HEK293 (cell line): Measurements from ENCODE around the gene MYO18B.

ENCODE experiments used
- ATF2 ChIP-seq: fragments of 450-650 bp; formaldehyde crosslinking; IDR thresholded peaks from 2 replicates; pipeline ENCODE4 v1.5.1; 2016; ENCODE audit warnings: missing biosample characterization, missing genetic modification characterization, low read depth
- GLI4 ChIP-seq: fragments of 450-650 bp; formaldehyde crosslinking; IDR thresholded peaks from 2 replicates; pipeline ENCODE4 v1.5.1; 2016; ENCODE audit warnings: missing biosample characterization, missing genetic modification characterization
- KLF1 ChIP-seq: fragments of 450-650 bp; formaldehyde crosslinking; IDR thresholded peaks from 2 replicates; pipeline ENCODE4 v1.5.1; 2016; ENCODE audit warnings: missing biosample characterization, missing genetic modification characterization
- PRDM1 ChIP-seq: fragments of 450-650 bp; formaldehyde crosslinking; IDR thresholded peaks from 2 replicates; pipeline ENCODE4; 2016; ENCODE audit warnings: missing biosample characterization, missing genetic modification characterization
- ZBTB8A ChIP-seq: fragments of 450-650 bp; formaldehyde crosslinking; IDR thresholded peaks from 2 replicates; pipeline ENCODE4 v1.5.1; 2016; ENCODE audit warnings: missing biosample characterization, missing genetic modification characterization
- ZNF580 ChIP-seq: fragments of 450-650 bp; formaldehyde crosslinking; IDR thresholded peaks from 2 replicates; pipeline ENCODE4 v1.5.1; 2016; ENCODE audit warnings: missing biosample characterization, missing genetic modification characterization
- ZNF792 ChIP-seq: fragments of 450-650 bp; formaldehyde crosslinking; IDR thresholded peaks from 2 replicates; pipeline ENCODE4 v1.5.1; 2016; ENCODE audit warnings: missing biosample characterization, missing genetic modification characterization
- TF ChIP-seq, protein P1 (sequence below): fragments of 450-650 bp; formaldehyde crosslinking; IDR thresholded peaks from 2 replicates; pipeline ENCODE4 v1.5.1; 2016; ENCODE audit warnings: missing biosample characterization, missing genetic modification characterization
- TF ChIP-seq, protein P2 (sequence below): fragments of 450-650 bp; IDR thresholded peaks from 2 replicates; pipeline ENCODE4 v1.5.1; 2018; ENCODE audit warnings: missing biosample characterization, mild to moderate bottlenecking, missing genetic modification characterization

DNA sequence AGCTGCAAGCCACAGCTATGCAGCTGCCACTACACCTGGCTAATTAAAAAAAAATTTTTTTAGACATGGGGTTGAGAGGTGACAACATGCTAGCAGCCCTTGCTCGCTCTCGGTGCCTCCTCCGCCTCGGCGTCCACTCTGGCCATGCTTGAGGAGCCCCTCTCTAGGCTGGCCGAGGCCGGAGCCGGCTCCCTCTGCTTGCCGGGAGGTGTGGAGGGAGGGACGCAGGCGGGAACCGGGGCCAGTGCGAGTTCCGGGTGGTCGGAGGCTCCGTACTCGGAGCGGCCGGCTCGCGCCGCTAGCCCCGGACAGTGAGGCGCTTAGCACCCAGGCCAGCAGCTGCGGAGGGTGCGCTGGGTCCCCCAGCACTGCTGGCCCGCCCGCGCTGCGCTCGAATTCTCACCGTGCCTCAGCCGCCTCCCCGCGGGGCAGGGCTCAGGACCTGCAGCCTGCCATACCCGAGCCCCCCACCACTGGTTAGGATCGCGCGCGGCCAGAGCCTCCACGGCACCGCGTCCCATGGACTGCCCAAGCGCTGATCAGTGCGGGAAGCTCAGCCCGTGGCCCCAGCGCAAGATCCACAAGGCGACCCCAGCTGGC lies 10.7 kb downstream of the MYO18B start:
- TF ChIP-seq, protein P1, sequence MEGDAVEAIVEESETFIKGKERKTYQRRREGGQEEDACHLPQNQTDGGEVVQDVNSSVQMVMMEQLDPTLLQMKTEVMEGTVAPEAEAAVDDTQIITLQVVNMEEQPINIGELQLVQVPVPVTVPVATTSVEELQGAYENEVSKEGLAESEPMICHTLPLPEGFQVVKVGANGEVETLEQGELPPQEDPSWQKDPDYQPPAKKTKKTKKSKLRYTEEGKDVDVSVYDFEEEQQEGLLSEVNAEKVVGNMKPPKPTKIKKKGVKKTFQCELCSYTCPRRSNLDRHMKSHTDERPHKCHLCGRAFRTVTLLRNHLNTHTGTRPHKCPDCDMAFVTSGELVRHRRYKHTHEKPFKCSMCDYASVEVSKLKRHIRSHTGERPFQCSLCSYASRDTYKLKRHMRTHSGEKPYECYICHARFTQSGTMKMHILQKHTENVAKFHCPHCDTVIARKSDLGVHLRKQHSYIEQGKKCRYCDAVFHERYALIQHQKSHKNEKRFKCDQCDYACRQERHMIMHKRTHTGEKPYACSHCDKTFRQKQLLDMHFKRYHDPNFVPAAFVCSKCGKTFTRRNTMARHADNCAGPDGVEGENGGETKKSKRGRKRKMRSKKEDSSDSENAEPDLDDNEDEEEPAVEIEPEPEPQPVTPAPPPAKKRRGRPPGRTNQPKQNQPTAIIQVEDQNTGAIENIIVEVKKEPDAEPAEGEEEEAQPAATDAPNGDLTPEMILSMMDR, result no peak
- TF ChIP-seq, protein P2, sequence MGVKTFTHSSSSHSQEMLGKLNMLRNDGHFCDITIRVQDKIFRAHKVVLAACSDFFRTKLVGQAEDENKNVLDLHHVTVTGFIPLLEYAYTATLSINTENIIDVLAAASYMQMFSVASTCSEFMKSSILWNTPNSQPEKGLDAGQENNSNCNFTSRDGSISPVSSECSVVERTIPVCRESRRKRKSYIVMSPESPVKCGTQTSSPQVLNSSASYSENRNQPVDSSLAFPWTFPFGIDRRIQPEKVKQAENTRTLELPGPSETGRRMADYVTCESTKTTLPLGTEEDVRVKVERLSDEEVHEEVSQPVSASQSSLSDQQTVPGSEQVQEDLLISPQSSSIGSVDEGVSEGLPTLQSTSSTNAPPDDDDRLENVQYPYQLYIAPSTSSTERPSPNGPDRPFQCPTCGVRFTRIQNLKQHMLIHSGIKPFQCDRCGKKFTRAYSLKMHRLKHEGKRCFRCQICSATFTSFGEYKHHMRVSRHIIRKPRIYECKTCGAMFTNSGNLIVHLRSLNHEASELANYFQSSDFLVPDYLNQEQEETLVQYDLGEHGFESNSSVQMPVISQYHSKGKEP, result no peak
- no peak for TF ChIP-seq ZNF580 (tag by site-specific recombination)
- no peak for TF ChIP-seq ZNF792 (tag by site-specific recombination)
- TF ChIP-seq KLF1 (tag by site-specific recombination), result no peak
- TF ChIP-seq ZBTB8A, result no peak
- TF ChIP-seq ATF2 (tag by site-specific recombination), result no peak
- no peak for TF ChIP-seq PRDM1 (tag by site-specific recombination)
- no peak for TF ChIP-seq GLI4 (tag by site-specific recombination)
